ENCODE data around the gene METRN. TPM values are rescaled to one million over a fixed set of nuclear protein-coding genes. Genes with fewer than 3 reads are reported as not detected.

METRN gene
- total RNA-seq, 4 donors from 2014 or later: 56.5 to 143 (median 78.0) TPM

- Histone ChIP-seq H3K4me3 (no peak overlapping the region), H3K27ac (replicated peaks in 1 of 4) (no peak overlapping the region), H3K27me3 (peaks cover 0 to 51% (median 1%) of the 10 kb centered on the region in 4 donors), H3K9me3 (no peaks in the 10 kb centered on the region), H3K4me1 (no peaks in the 10 kb centered on the region), H3K36me3 (no peaks in the 10 kb centered on the region)
- no peak for DNase-seq (ENCODE audit: extremely low spot score)
- no peak for TF ChIP-seq POLR2A (IDR thresholded peaks at IDR 0.05; ENCODE audit: low read depth)
- no peak for TF ChIP-seq CTCF (IDR thresholded peaks at IDR 0.05)
- TF ChIP-seq EP300 (IDR thresholded peaks at IDR 0.05): no peak
- no peak for TF ChIP-seq POLR2AphosphoS5 (IDR thresholded peaks at IDR 0.05)
- 66% methylated on average over 12 of the region's 15 CpGs for WGBS
- intact Hi-C loops (cut with DNase I): no loop called here
These were observed 45.1 kb downstream of the METRN start for GRCh38 chr16:760065-760464.

GRCh38 chr16:760545-761343 is 45.8 kb downstream of the METRN start, which contains the start of gene MSLN:
MSLN (plus strand) TSS chr16:760734; CDS start chr16:762681, 1,947 bp downstream.
- H3K36me3 ChIP-seq: no peaks in the 10 kb centered on the region
- no peak within 1 kb of the TSS for H3K4me3 ChIP-seq
- H3K27ac ChIP-seq (replicated peaks in 1 of 4): no peak within 1 kb of the TSS
- peaks cover 0 to 55% (median 1%) of the 10 kb centered on the region in 4 donors for H3K27me3 ChIP-seq
- 82% methylated on average over 22 of the region's 37 CpGs for WGBS
- DNase-seq (ENCODE audit: extremely low spot score): no peak
- intact Hi-C loops (cut with DNase I): no loop called here
- no peaks in the 10 kb centered on the region for H3K9me3 ChIP-seq
- H3K4me1 ChIP-seq: no peaks in the 10 kb centered on the region
- TF ChIP-seq EP300 (IDR thresholded peaks at IDR 0.05): no peak
- TF ChIP-seq CTCF (IDR thresholded peaks at IDR 0.05): no peak
- TF ChIP-seq POLR2A (IDR thresholded peaks at IDR 0.05; ENCODE audit: low read depth): no peak
- no peak for TF ChIP-seq POLR2AphosphoS5 (IDR thresholded peaks at IDR 0.05)

DNA sequence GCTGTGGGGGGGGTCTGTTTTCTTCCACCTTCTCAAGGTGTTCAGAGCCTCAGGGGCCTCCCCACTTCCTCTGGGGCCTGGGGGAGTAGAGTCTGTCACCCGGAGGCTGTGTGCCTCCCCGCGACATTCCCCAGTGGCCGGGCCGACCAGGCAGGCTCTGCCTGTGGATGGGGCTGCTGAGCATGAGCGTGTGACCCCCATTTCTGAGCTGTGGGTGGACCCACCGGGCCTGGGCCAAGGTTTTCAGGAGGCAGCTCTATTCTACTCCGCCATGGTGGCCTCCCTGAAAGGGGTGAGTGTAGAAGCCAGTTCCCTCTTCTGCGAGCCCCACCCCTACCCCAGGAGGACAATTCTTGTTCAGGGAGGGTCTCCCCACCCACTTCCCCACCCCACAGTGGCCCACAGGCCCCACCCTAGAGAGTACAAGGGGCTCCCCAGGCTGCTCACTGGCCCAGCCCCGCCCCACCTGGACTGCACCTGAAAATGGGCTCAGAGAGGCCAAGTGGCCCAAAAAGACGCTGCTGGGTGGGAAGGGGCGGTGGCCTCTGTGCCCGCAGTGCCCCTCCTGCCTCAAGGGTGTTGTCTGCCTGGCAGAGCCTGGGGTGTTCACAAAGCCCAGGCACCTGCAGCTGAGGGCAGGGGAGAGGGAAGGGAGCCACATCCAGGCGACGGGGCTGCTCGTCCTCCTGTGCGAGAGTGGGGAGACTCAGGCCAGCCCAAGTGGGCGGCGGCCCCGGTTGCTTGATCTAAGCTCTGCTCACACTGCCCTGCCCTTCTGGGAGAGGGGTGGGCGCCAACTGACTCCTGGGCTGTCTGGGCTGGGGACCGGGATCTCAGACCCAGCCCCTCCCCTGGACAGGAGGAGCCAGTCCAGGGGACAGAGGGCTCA is 47.0 kb downstream of the METRN start:
- Histone ChIP-seq H3K36me3 (no peaks in the 10 kb centered on the region), H3K27me3 (peaks cover 0 to 61% (median 1%) of the 10 kb centered on the region in 4 donors), H3K9me3 (no peaks in the 10 kb centered on the region), H3K27ac (replicated peaks in 1 of 4) (no peak overlapping the region), H3K4me3 (no peak overlapping the region), H3K4me1 (no peaks in the 10 kb centered on the region)
- no peak for DNase-seq (ENCODE audit: extremely low spot score)
- 67% methylated on average over 11 of the region's 22 CpGs for WGBS
- intact Hi-C loops (cut with DNase I): no loop called here
- TF ChIP-seq POLR2A (IDR thresholded peaks at IDR 0.05; ENCODE audit: low read depth) (no peak), EP300 (IDR thresholded peaks at IDR 0.05) (no peak), CTCF (IDR thresholded peaks at IDR 0.05) (no peak), POLR2AphosphoS5 (IDR thresholded peaks at IDR 0.05) (no peak)

DNA sequence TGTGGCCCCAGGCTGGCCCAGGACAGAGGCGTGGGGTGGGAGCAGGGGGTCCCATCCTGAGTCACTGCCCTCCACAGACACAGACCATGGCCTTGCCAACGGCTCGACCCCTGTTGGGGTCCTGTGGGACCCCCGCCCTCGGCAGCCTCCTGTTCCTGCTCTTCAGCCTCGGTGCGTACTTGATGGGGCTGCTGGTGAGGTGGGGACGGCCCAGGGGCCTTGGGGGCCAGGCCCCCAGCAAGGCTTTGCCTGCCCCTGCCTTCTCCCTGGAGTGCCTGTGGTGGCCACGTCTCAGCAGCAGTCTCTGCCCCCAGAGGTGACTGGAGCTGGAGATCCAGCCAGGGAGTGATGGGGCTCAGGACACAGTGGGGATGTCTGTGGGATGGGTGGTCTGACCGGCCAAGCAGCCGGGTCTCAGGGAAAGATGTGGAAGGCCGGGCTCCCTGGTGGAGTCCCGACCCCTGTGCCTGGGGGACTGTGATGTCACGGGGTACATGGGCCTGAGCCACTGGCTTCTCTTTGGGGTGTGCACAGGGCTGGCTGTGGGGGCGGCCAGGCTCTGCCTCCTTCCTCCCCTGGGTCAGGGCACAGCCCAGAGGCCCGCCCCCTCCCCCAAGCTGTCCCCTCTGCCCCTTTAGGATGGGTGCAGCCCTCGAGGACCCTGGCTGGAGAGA is 47.8 kb downstream of the METRN start:
- DNase-seq (ENCODE audit: extremely low spot score): no peak
- Histone ChIP-seq H3K36me3 (no peaks in the 10 kb centered on the region), H3K27ac (replicated peaks in 1 of 4) (no peak overlapping the region), H3K9me3 (no peaks in the 10 kb centered on the region), H3K27me3 (peaks cover 0 to 64% (median 1%) of the 10 kb centered on the region in 4 donors), H3K4me3 (no peak overlapping the region), H3K4me1 (no peaks in the 10 kb centered on the region)
- TF ChIP-seq CTCF (IDR thresholded peaks at IDR 0.05) (no peak), POLR2AphosphoS5 (IDR thresholded peaks at IDR 0.05) (no peak), POLR2A (IDR thresholded peaks at IDR 0.05; ENCODE audit: low read depth) (no peak), EP300 (IDR thresholded peaks at IDR 0.05) (no peak)
- intact Hi-C loops (cut with DNase I): no loop called here
- 75% methylated on average over 13 of the region's 17 CpGs for WGBS

Data from esophagus muscularis mucosa (tissue), 4 donors.